T-cell (primary cell): ENCODE data around the gene TECPR2. TPM values are rescaled to one million over a fixed set of nuclear protein-coding genes. Genes with fewer than 3 reads are reported as not detected.

Experiments
- ATAC-seq, 4 experiments: fragments of 200-7000 bp in 3 of 4; fragments of 150-1000 bp in 1 of 4; cut with Tn5 transposase; replicated peaks in 1 of 4; 1 replicate in 3 of 4; 2 replicates in 1 of 4; pipeline ENCODE4 v1.10.0; 2021; ENCODE audit warnings: moderate library complexity in 3 of 4, mild to moderate bottlenecking in 2 of 4, moderate number of reproducible peaks in 1 of 4
- CTCF ChIA-PET, 2 donors: fragments of 300-600 bp; sonication (Branson Sonifier 250); formaldehyde crosslinking; loops; one replicate each; lab custom pipeline; 2022; ENCODE audit warnings: antibody characterized with exemption in 2 of 2; lab: Charles Lee
- POLR2A ChIA-PET, 2 donors: fragments of 300-600 bp; sonication (Branson Sonifier 250); formaldehyde crosslinking; loops; one replicate each; lab custom pipeline; 2022; ENCODE audit warnings: antibody characterized with exemption in 2 of 2; lab: Charles Lee
- DNase-seq, 35 experiments: peaks; one replicate each; pipeline versions ENCODE4 v3.0.0 to v3.0.0-alpha.2; 2013 to 2023
- H3K27ac ChIP-seq: one replicate; pipeline ENCODE4 v1.5.1; 2013; ENCODE audit warnings: low read length
- H3K27me3 ChIP-seq, 2 experiments: replicated peaks in 1 of 2; 1 replicate in 1 of 2; 2 replicates in 1 of 2; pipeline versions ENCODE4 v1.6.1 to v1.7.0; 2013; ENCODE audit warnings: low read length in 1 of 2, mixed read lengths in 1 of 2; ENCODE audit not compliant: control insufficient read depth in 2 of 2, insufficient read depth in 2 of 2; ENCODE audit errors: extremely low read depth in 1 of 2
- H3K36me3 ChIP-seq, 2 donors: 1 replicate in 1 of 2; 2 replicates in 1 of 2; pipeline versions ENCODE4 v1.6.1 to v1.7.0; 2013; ENCODE audit warnings: low read length in 1 of 2; ENCODE audit not compliant: control insufficient read depth in 2 of 2, insufficient read depth in 1 of 2; ENCODE audit errors: extremely low read depth in 1 of 2
- H3K4me1 ChIP-seq, 2 experiments: 1 replicate in 1 of 2; 2 replicates in 1 of 2; pipeline versions ENCODE4 v1.6.1 to v1.7.0; 2013; ENCODE audit warnings: low read length in 2 of 2, mixed read lengths in 1 of 2; ENCODE audit not compliant: insufficient read depth in 2 of 2, control insufficient read depth in 1 of 2; ENCODE audit errors: extremely low read depth in 1 of 2
- H3K4me3 ChIP-seq, 2 donors: 1 replicate in 1 of 2; 2 replicates in 1 of 2; pipeline versions ENCODE4 v1.5.1 to v1.7.0; 2013; ENCODE audit warnings: mild to moderate bottlenecking in 2 of 2, low read length in 1 of 2, moderate library complexity in 1 of 2; ENCODE audit not compliant: control insufficient read depth in 1 of 2; ENCODE audit errors: extremely low read depth in 1 of 2
- H3K9me3 ChIP-seq: 2 replicates; pipeline ENCODE4 v1.7.0; 2013
- H3K27ac Mint-ChIP-seq, 2 donors: one replicate each; pipeline ENCODE4 v1.8.0; 2020 to 2021; ENCODE audit warnings: mild to moderate bottlenecking in 2 of 2, mixed read lengths in 2 of 2
- H3K27me3 Mint-ChIP-seq, 2 donors: one replicate each; pipeline ENCODE4 v1.8.0; 2021 to 2022; ENCODE audit warnings: mixed read lengths in 2 of 2
- H3K36me3 Mint-ChIP-seq: one replicate; pipeline ENCODE4 v1.8.0; 2021; ENCODE audit warnings: mixed read lengths
- H3K4me1 Mint-ChIP-seq, 3 donors: one replicate each; pipeline ENCODE4 v1.8.0; 2020 to 2022; ENCODE audit warnings: mixed read lengths in 3 of 3, mild to moderate bottlenecking in 1 of 3
- H3K4me3 Mint-ChIP-seq, 3 donors: one replicate each; pipeline ENCODE4 v1.8.0; 2020 to 2022; ENCODE audit warnings: mild to moderate bottlenecking in 3 of 3, mixed read lengths in 3 of 3, moderate library complexity in 3 of 3
- H3K9me3 Mint-ChIP-seq, 3 donors: one replicate each; pipeline ENCODE4 v1.8.0; 2020 to 2022; ENCODE audit warnings: mixed read lengths in 3 of 3
- WGBS: methylation state at CpG from one replicate; pipeline ENCODE4 v1.1.5; 2013; ENCODE audit warnings: missing lambda C conversion rate; ENCODE audit not compliant: insufficient coverage; 5-methylcytosine and 5-hydroxymethylcytosine counted together
- total RNA-seq, 35 experiments: library from RNA in 6 of 35; stranded (reverse) in 6 of 35; fragments of 120-200 nt in 1 of 35; gene quantifications; one replicate each; pipeline versions ENCODE4 v1.2.1 to v1.2.4 and lab custom pipeline; 2013 to 2026

The TECPR2 gene
- total RNA-seq, 5 donors from 2014 or later (not counting 1 experiment from before 2014, with no cell fraction given): 8.6 to 16.5 (median 10.8) TPM

GRCh38 chr14:102507081-102507856 lies 144.5 kb downstream of the TECPR2 start:
- POLR2A ChIA-PET: no interaction called here
- peaks cover 6 to 25% of the 10 kb centered on the region in 2 experiments for H3K4me1 ChIP-seq

GRCh38 chr14:102507857-102508312 lies 145.1 kb downstream of the TECPR2 start:
- DNase-seq (peak in 1 of 35 experiments; percentile 32), ATAC-seq (no peak)
- H3K27ac Mint-ChIP-seq: no peak overlapping the region
- 95% methylated on average over 17 of the region's 21 CpGs for WGBS
- H3K36me3 Mint-ChIP-seq: no peaks in the 10 kb centered on the region
- ChIA-PET CTCF (interaction anchor here in 1 of 2 donors (0.6 to 0.7 kb wide), 4 partner anchors 18 to 202 kb away, joined by 3 to 6 read pairs (median 3); no protein-coding TSS in a partner anchor), POLR2A (interaction anchor here in 1 of 2 donors (0.6 kb wide), 1 partner anchor 10 kb away, joined by 3 read pairs; no protein-coding TSS in a partner anchor)
- no peak overlapping the region for H3K4me3 ChIP-seq
- H3K27me3 ChIP-seq: no peaks in the 10 kb centered on the region
- H3K9me3 ChIP-seq: no peaks in the 10 kb centered on the region
- peaks cover 6 to 25% of the 10 kb centered on the region in 2 experiments for H3K4me1 ChIP-seq
- peaks cover 10 to 13% (median 13%) of the 10 kb centered on the region in 3 donors for H3K4me1 Mint-ChIP-seq
- no peaks in the 10 kb centered on the region for H3K27me3 Mint-ChIP-seq
- no peak overlapping the region for H3K27ac ChIP-seq
- peak overlapping the region; percentile 66 to 75 (median 73) for H3K4me3 Mint-ChIP-seq
- H3K9me3 Mint-ChIP-seq: peaks cover 0 to 4% (median 0%) of the 10 kb centered on the region in 3 donors
- H3K36me3 ChIP-seq: no peaks in the 10 kb centered on the region

More at GRCh38 chr14:102507081-102507856, 144.5 kb downstream of the TECPR2 start:
- H3K27ac Mint-ChIP-seq: no peak overlapping the region
- DNase-seq (peak in 8 of 35 experiments; percentile 15 to 62 (median 23)), ATAC-seq (no peak)
- H3K9me3 Mint-ChIP-seq: peaks cover 0 to 4% (median 0%) of the 10 kb centered on the region in 3 donors
- Histone ChIP-seq H3K4me3 (no peak overlapping the region), H3K27ac (no peak overlapping the region), H3K36me3 (no peaks in the 10 kb centered on the region), H3K27me3 (no peaks in the 10 kb centered on the region), H3K9me3 (no peaks in the 10 kb centered on the region)
- WGBS: 96% methylated on average over 114 of the region's 115 CpGs
- peaks cover 10 to 13% (median 13%) of the 10 kb centered on the region in 3 donors for H3K4me1 Mint-ChIP-seq
- H3K27me3 Mint-ChIP-seq: no peaks in the 10 kb centered on the region
- no peaks in the 10 kb centered on the region for H3K36me3 Mint-ChIP-seq
- CTCF ChIA-PET: no interaction called here
- H3K4me3 Mint-ChIP-seq: peak overlapping the region in 1 of 3 donors; percentile 30

- POLR2A ChIA-PET: interaction anchor here in 1 of 2 donors (0.6 kb wide), 1 partner anchor 10 kb away, joined by 3 read pairs; no protein-coding TSS in a partner anchor
- H3K27ac ChIP-seq: no peak overlapping the region
- no peak for ATAC-seq
These were observed 145.7 kb downstream of the TECPR2 start for GRCh38 chr14:102508410-102508773.

GRCh38 chr14:102508774-102509745 lies 146.3 kb downstream of the TECPR2 start:
- H3K27me3 Mint-ChIP-seq: peaks cover 0 to 4% of the 10 kb centered on the region in 2 donors

More at GRCh38 chr14:102508410-102508773, 145.7 kb downstream of the TECPR2 start:
- peaks cover 10 to 13% (median 13%) of the 10 kb centered on the region in 3 donors for H3K4me1 Mint-ChIP-seq
- Histone ChIP-seq H3K36me3 (no peaks in the 10 kb centered on the region), H3K4me3 (no peak overlapping the region), H3K4me1 (peaks cover 6 to 25% of the 10 kb centered on the region in 2 experiments), H3K27me3 (no peaks in the 10 kb centered on the region), H3K9me3 (no peaks in the 10 kb centered on the region)
- 86% methylated on average over 6 of the region's 14 CpGs for WGBS
- H3K27me3 Mint-ChIP-seq: no peaks in the 10 kb centered on the region
- no peaks in the 10 kb centered on the region for H3K36me3 Mint-ChIP-seq
- peak in 3 of 35 experiments; percentile 13 to 32 (median 26) for DNase-seq
- peak overlapping the region in 1 of 2 donors; percentile 46 for H3K27ac Mint-ChIP-seq
- CTCF ChIA-PET: interaction anchor here (0.6 to 0.8 kb wide), 5 partner anchors 10 to 202 kb away, joined by 3 to 6 read pairs (median 3); no protein-coding TSS in a partner anchor
- peaks cover 0 to 4% (median 0%) of the 10 kb centered on the region in 3 donors for H3K9me3 Mint-ChIP-seq
- peak overlapping the region; percentile 66 to 75 (median 73) for H3K4me3 Mint-ChIP-seq

GRCh38 chr14:102509746-102510615 lies 147.2 kb downstream of the TECPR2 start, which contains the start of gene ANKRD9:
TSS of gene ANKRD9 (minus strand) at chr14:102509776. CDS start at chr14:102507889, 1,887 bp downstream.
- DNase-seq (peak; percentile 34 to 89 (median 62)), ATAC-seq (peak; percentile 81 to 86 (median 82))
- peaks cover 10 to 13% (median 13%) of the 10 kb centered on the region in 3 donors for H3K4me1 Mint-ChIP-seq
- peaks cover 0 to 8% of the 10 kb centered on the region in 2 experiments for H3K27me3 ChIP-seq
- WGBS: under 1% methylated on average over 80 of the region's 91 CpGs
- H3K9me3 Mint-ChIP-seq: peaks cover 0 to 4% (median 0%) of the 10 kb centered on the region in 3 donors
- H3K4me3 ChIP-seq: peak within 1 kb of the TSS; percentile 73 to 80
- H3K4me1 ChIP-seq: peaks cover 6 to 25% of the 10 kb centered on the region in 2 experiments
- H3K27ac Mint-ChIP-seq: peak within 1 kb of the TSS; percentile 13 to 48
- H3K9me3 ChIP-seq: no peaks in the 10 kb centered on the region
- H3K36me3 ChIP-seq: no peaks in the 10 kb centered on the region
- peak within 1 kb of the TSS; percentile 40 for H3K27ac ChIP-seq
- H3K27me3 Mint-ChIP-seq: peaks cover 0 to 9% of the 10 kb centered on the region in 2 donors
- ChIA-PET CTCF (no interaction called here), POLR2A (no interaction called here)
- H3K36me3 Mint-ChIP-seq: no peaks in the 10 kb centered on the region
- peak within 1 kb of the TSS; percentile 77 to 82 (median 82) for H3K4me3 Mint-ChIP-seq

More at GRCh38 chr14:102508774-102509745, 146.3 kb downstream of the TECPR2 start:
- no peak overlapping the region for H3K27ac Mint-ChIP-seq
- peak overlapping the region; percentile 26 to 32 for H3K4me3 ChIP-seq
- DNase-seq (peak in 20 of 35 experiments; percentile 22 to 62 (median 40)), ATAC-seq (peak; percentile 17 to 28 (median 24))
- peaks cover 10 to 13% (median 13%) of the 10 kb centered on the region in 3 donors for H3K4me1 Mint-ChIP-seq
- peak overlapping the region; percentile 40 for H3K27ac ChIP-seq
- H3K9me3 Mint-ChIP-seq: peaks cover 0 to 4% (median 0%) of the 10 kb centered on the region in 3 donors
- ChIA-PET POLR2A (no interaction called here), CTCF (interaction anchor here (0.6 to 0.8 kb wide), 3 partner anchors 9 to 203 kb away, joined by 3 to 6 read pairs (median 3); no protein-coding TSS in a partner anchor)
- no peaks in the 10 kb centered on the region for H3K36me3 Mint-ChIP-seq
- WGBS: 15% methylated on average over 81 of the region's 110 CpGs
- peaks cover 6 to 25% of the 10 kb centered on the region in 2 experiments for H3K4me1 ChIP-seq
- peak overlapping the region; percentile 66 to 82 (median 75) for H3K4me3 Mint-ChIP-seq
- no peaks in the 10 kb centered on the region for H3K9me3 ChIP-seq
- no peaks in the 10 kb centered on the region for H3K27me3 ChIP-seq
- H3K36me3 ChIP-seq: no peaks in the 10 kb centered on the region
